ENCODE measurements around the gene TNFRSF14. TPM values are rescaled to one million over a fixed set of nuclear protein-coding genes. Genes with fewer than 3 reads are reported as not detected.

The TNFRSF14 gene
- 100 to 1,000 TPM; 145 to 152 TPM for total RNA-seq

DNA sequence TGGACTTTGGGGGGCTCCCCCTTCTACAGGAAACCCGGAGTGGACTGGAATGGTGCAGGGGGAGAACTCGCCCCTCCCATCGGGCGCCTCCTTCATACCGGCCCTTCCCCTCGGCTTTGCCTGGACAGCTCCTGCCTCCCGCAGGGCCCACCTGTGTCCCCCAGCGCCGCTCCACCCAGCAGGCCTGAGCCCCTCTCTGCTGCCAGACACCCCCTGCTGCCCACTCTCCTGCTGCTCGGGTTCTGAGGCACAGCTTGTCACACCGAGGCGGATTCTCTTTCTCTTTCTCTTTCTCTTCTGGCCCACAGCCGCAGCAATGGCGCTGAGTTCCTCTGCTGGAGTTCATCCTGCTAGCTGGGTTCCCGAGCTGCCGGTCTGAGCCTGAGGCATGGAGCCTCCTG is at the start of gene TNFRSF14:
TSS of gene TNFRSF14 (plus strand) at position 95 of the 401 bp plus-strand sequence. CDS start at position 389, 294 bp downstream.
- Mint-ChIP-seq H3K4me1 (ENCODE audit: low read depth) (peaks cover 31% of the 10 kb centered on the region), H3K9me3 (no peaks in the 10 kb centered on the region), H3K27ac (peak within 1 kb of the TSS; percentile 99), H3K36me3 (peaks cover 22% of the 10 kb centered on the region), H3K4me3 (peak within 1 kb of the TSS; percentile 99), H3K27me3 (no peaks in the 10 kb centered on the region)
- peak; percentile 81 for DNase-seq
- intact Hi-C loops (cut with micrococcal nuclease) = loop anchor here (1.0 kb wide), 3 partner anchors 8 to 30 kb away; partner anchors contain the start of gene PRXL2B
- POLR2A ChIA-PET = interaction anchor here (0.7 to 3.8 kb wide), 15 partner anchors 9 to 140 kb away, joined by 3 to 67 read pairs (median 4); partner anchors contain the start of genes PANK4 and PRXL2B
- CTCF ChIA-PET = interaction anchor here (1.0 to 2.7 kb wide), 11 partner anchors 9 to 361 kb away, joined by 3 to 18 read pairs (median 5); partner anchors contain the start of genes FAAP20, PANK4 and PEX10

GRCh38 chr1:2506901-2507565 is 49.1 kb upstream of the TNFRSF14 start:
- Mint-ChIP-seq H3K27me3 (no peaks in the 10 kb centered on the region), H3K36me3 (peaks cover 9% of the 10 kb centered on the region), H3K4me3 (no peak overlapping the region), H3K9me3 (no peaks in the 10 kb centered on the region), H3K4me1 (ENCODE audit: low read depth) (no peaks in the 10 kb centered on the region), H3K27ac (no peak overlapping the region)
- DNase-seq = no peak
- intact Hi-C loops (cut with micrococcal nuclease) = no loop called here
- ChIA-PET CTCF (interaction anchor here (0.9 to 1.0 kb wide), 2 partner anchors 24 to 42 kb away, joined by 3 read pairs; no protein-coding TSS in a partner anchor), POLR2A (interaction anchor here (1.3 kb wide), 1 partner anchor 12 kb away, joined by 4 read pairs; no protein-coding TSS in a partner anchor)

GRCh38 chr1:2507744-2508155 is 48.4 kb upstream of the TNFRSF14 start:
- Mint-ChIP-seq H3K4me1 (ENCODE audit: low read depth) (no peaks in the 10 kb centered on the region), H3K36me3 (peaks cover 9% of the 10 kb centered on the region), H3K4me3 (no peak overlapping the region), H3K9me3 (no peaks in the 10 kb centered on the region), H3K27ac (no peak overlapping the region), H3K27me3 (no peaks in the 10 kb centered on the region)
- ChIA-PET CTCF (interaction anchor here (0.9 kb wide), 1 partner anchor 23 kb away, joined by 3 read pairs; no protein-coding TSS in a partner anchor), POLR2A (interaction anchor here (1.3 kb wide), 1 partner anchor 12 kb away, joined by 4 read pairs; no protein-coding TSS in a partner anchor)
- intact Hi-C loops (cut with micrococcal nuclease) = no loop called here
- no peak for DNase-seq

GRCh38 chr1:2508180-2508579 is 48.0 kb upstream of the TNFRSF14 start:
- Mint-ChIP-seq H3K9me3 (no peaks in the 10 kb centered on the region), H3K4me1 (ENCODE audit: low read depth) (no peaks in the 10 kb centered on the region), H3K27me3 (no peaks in the 10 kb centered on the region), H3K4me3 (no peak overlapping the region), H3K27ac (no peak overlapping the region), H3K36me3 (peaks cover 9% of the 10 kb centered on the region)
- DNase-seq = no peak
- CTCF ChIA-PET = interaction anchor here (0.9 kb wide), 1 partner anchor 23 kb away, joined by 3 read pairs; no protein-coding TSS in a partner anchor
- intact Hi-C loops (cut with micrococcal nuclease) = no loop called here
- POLR2A ChIA-PET = interaction anchor here (1.3 kb wide), 1 partner anchor 11 kb away, joined by 4 read pairs; no protein-coding TSS in a partner anchor

DNA sequence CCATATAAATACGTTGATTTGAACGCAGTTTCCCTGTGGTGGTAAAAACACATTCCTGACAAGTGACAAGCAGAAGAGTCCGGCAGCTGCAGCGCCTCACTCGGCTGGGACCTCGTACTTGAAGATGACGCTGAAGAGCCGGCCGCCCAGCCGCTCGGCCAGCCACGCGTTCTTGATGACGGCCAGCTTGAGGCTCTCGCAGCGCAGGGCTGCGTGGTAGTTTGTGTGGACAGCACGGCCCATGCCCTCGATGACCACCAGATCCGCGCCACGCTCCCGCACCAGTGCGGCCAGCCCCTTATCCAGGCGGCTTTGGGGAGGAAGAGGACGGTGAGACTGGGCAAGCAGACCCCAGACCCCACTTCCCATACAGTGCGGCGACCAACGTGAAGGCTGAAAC is 47.4 kb upstream of the TNFRSF14 start:
- no peak for DNase-seq
- Mint-ChIP-seq H3K4me3 (no peak overlapping the region), H3K27ac (no peak overlapping the region), H3K36me3 (peaks cover 11% of the 10 kb centered on the region), H3K27me3 (no peaks in the 10 kb centered on the region), H3K9me3 (no peaks in the 10 kb centered on the region), H3K4me1 (ENCODE audit: low read depth) (no peaks in the 10 kb centered on the region)
- intact Hi-C loops (cut with micrococcal nuclease) = no loop called here
- ChIA-PET POLR2A (no interaction called here), CTCF (no interaction called here)

GRCh38 chr1:2509589-2509988 is 46.6 kb upstream of the TNFRSF14 start:
- ChIA-PET POLR2A (no interaction called here), CTCF (no interaction called here)
- no peak overlapping the region for H3K4me3 Mint-ChIP-seq
- no peaks in the 10 kb centered on the region for H3K4me1 Mint-ChIP-seq (ENCODE audit: low read depth)
- peaks cover 12% of the 10 kb centered on the region for H3K36me3 Mint-ChIP-seq
- no peak for DNase-seq
- intact Hi-C loops (cut with micrococcal nuclease) = no loop called here
- H3K27me3 Mint-ChIP-seq = no peaks in the 10 kb centered on the region
- H3K27ac Mint-ChIP-seq = no peak overlapping the region
- H3K9me3 Mint-ChIP-seq = no peaks in the 10 kb centered on the region

GRCh38 chr1:2510366-2511155 is 45.6 kb upstream of the TNFRSF14 start:
- Mint-ChIP-seq H3K27ac (no peak overlapping the region), H3K36me3 (peaks cover 12% of the 10 kb centered on the region), H3K27me3 (no peaks in the 10 kb centered on the region), H3K4me3 (no peak overlapping the region), H3K4me1 (ENCODE audit: low read depth) (no peaks in the 10 kb centered on the region), H3K9me3 (no peaks in the 10 kb centered on the region)
- POLR2A ChIA-PET = no interaction called here
- no peak for DNase-seq
- CTCF ChIA-PET = no interaction called here
- intact Hi-C loops (cut with micrococcal nuclease) = no loop called here

GRCh38 chr1:2512862-2513421 is 43.2 kb upstream of the TNFRSF14 start:
- intact Hi-C loops (cut with micrococcal nuclease) = no loop called here
- CTCF ChIA-PET = no interaction called here
- no peak overlapping the region for H3K27ac Mint-ChIP-seq
- POLR2A ChIA-PET = no interaction called here
- no peak for DNase-seq
- H3K4me3 Mint-ChIP-seq = no peak overlapping the region
- peaks cover 19% of the 10 kb centered on the region for H3K36me3 Mint-ChIP-seq
- H3K9me3 Mint-ChIP-seq = no peaks in the 10 kb centered on the region
- no peaks in the 10 kb centered on the region for H3K4me1 Mint-ChIP-seq (ENCODE audit: low read depth)
- H3K27me3 Mint-ChIP-seq = no peaks in the 10 kb centered on the region

- intact Hi-C loops (cut with micrococcal nuclease) = no loop called here
- no peaks in the 10 kb centered on the region for H3K9me3 Mint-ChIP-seq
- no peaks in the 10 kb centered on the region for H3K4me1 Mint-ChIP-seq (ENCODE audit: low read depth)
- CTCF ChIA-PET = no interaction called here
- no peak overlapping the region for H3K27ac Mint-ChIP-seq
- no peaks in the 10 kb centered on the region for H3K27me3 Mint-ChIP-seq
- H3K4me3 Mint-ChIP-seq = no peak overlapping the region
- peaks cover 24% of the 10 kb centered on the region for H3K36me3 Mint-ChIP-seq
- POLR2A ChIA-PET = no interaction called here
- DNase-seq = no peak
Observed at GRCh38 chr1:2513939-2514652, 42.1 kb upstream of the TNFRSF14 start.

DNA sequence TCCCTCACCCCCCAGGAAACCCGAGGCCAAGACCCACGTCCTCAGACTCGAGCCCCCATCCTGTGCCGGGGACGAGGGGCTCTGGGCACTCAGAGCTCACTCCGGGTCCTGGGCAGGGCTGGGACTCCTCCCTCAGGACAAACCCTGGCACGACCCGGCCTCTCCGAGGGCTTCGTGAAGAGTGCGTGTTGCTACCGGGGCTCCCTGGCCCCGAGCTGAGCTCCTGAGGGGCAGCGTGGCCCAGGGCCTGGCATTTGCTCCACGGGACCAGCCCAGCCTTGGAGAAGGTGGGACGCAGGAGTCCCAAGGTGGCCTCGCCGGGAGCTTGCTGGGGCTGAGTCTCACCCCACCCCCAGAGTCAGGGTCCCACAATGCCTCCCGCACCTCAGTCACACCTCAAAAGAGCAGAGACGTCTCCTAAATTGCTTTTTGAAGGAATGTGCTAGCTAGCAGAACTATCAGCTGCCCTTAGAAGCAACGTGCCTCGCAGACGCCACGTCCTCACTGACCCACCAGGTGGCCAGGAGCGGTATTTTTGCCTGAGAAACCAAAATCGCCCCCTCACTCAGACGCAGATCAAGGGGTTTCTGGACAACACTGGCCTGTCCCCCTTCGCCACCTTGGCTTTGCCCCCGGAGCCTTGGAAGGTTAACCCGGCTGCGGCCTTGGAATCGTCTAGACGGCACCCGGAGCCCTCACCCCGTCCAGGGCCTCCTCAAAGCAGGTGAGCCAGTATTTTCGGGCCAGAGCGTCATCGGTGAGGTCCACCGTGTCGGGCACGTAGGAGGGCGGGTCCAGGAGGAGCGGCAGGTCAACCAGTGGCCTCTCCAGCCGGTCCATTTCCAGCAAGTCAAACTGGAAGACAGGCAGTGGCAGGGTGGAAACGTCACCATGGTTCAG is 41.1 kb upstream of the TNFRSF14 start:
- POLR2A ChIA-PET = no interaction called here
- Mint-ChIP-seq H3K9me3 (no peaks in the 10 kb centered on the region), H3K4me1 (ENCODE audit: low read depth) (no peaks in the 10 kb centered on the region), H3K36me3 (peaks cover 21% of the 10 kb centered on the region), H3K4me3 (no peak overlapping the region), H3K27ac (no peak overlapping the region), H3K27me3 (no peaks in the 10 kb centered on the region)
- intact Hi-C loops (cut with micrococcal nuclease) = no loop called here
- CTCF ChIA-PET = no interaction called here
- DNase-seq = no peak

DNA sequence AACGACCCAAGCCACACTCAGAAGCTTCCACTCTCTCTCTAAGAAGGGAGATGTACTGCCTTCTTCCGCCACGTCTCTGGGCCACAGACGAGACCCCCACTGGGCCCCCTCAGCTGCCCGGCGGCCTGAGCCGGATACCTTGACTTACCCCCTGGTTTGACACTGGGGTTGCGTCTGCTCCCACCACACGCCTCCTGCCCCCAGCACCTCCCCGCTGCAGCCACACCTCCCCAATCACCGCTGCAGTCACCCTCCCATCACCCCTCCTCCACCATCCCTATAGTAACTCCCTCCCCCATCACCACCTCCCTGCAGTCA is 40.4 kb upstream of the TNFRSF14 start:
- H3K27me3 Mint-ChIP-seq = no peaks in the 10 kb centered on the region
- intact Hi-C loops (cut with micrococcal nuclease) = no loop called here
- DNase-seq = no peak
- H3K36me3 Mint-ChIP-seq = peaks cover 23% of the 10 kb centered on the region
- no peak overlapping the region for H3K4me3 Mint-ChIP-seq
- ChIA-PET CTCF (no interaction called here), POLR2A (no interaction called here)
- H3K4me1 Mint-ChIP-seq (ENCODE audit: low read depth) = no peaks in the 10 kb centered on the region
- no peak overlapping the region for H3K27ac Mint-ChIP-seq
- no peaks in the 10 kb centered on the region for H3K9me3 Mint-ChIP-seq

All from activated CD4-positive, alpha-beta memory T cell treated with anti-CD3 and anti-CD28 coated beads for 36 hours (primary cell).